GM12878 (cell line): ENCODE measurements around the gene RER1. TPM values are rescaled to one million over a fixed set of nuclear protein-coding genes. Genes with fewer than 3 reads are reported as not detected.

Source experiments
- ATAC-seq: fragments of 200-7000 bp; cut with Tn5 transposase; 3 replicates; pipeline ENCODE4 v1.9.1; 2020; ENCODE audit warnings: mild to moderate bottlenecking, moderate library complexity
- BruUV-seq: library from RNA; stranded (reverse); fragments of 400-500 nt; replicated peaks from 2 replicates; lab custom pipeline; 2021; lab: Mats Ljungman, UMichigan
- CTCF ChIA-PET: fragments of 300-600 bp; sonication (Branson Sonifier 250); formaldehyde crosslinking; extraction: SDS; loops from one replicate; lab custom pipeline; 2021; ENCODE audit warnings: inconsistent platforms; lab: Yijun Ruan, JAX
- POLR2A ChIA-PET: fragments of 350-600 bp; formaldehyde crosslinking; extraction: SDS; loops from one replicate; lab custom pipeline; 2021; ENCODE audit warnings: inconsistent platforms; lab: Charles Lee
- RAD21 ChIA-PET: fragments of 300-600 bp; sonication (Branson Sonifier 250); formaldehyde crosslinking; loops from one replicate; lab custom pipeline; 2023; ENCODE audit warnings: antibody characterized with exemption; ENCODE audit not compliant: unreplicated experiment; lab: Charles Lee
- SMC1A ChIA-PET: fragments of 300-600 bp; sonication (Branson Sonifier 250); formaldehyde crosslinking; loops from one replicate; lab custom pipeline; 2023; ENCODE audit not compliant: unreplicated experiment, uncharacterized antibody; lab: Charles Lee
- DNase-seq: peaks from one replicate; pipeline ENCODE4 v3.0.0-alpha.2; 2011; ENCODE audit warnings: low read depth, low spot score
- FAIRE-seq: peaks from 3 replicates; lab custom pipeline; 2011; peaks lifted over from hg19 to GRCh38; lab: Jason Lieb, UNC
- H2AFZ ChIP-seq: 2 replicates; pipeline ENCODE4 v1.6.0; 2011; ENCODE audit warnings: low read depth, low read length, control low read depth; ENCODE audit not compliant: control insufficient read depth
- H3K27ac ChIP-seq: 2 replicates; pipeline ENCODE4 v1.5.1; 2011; ENCODE audit warnings: control low read depth; ENCODE audit not compliant: control insufficient read depth, insufficient read depth
- H3K27me3 ChIP-seq, 2 experiments: replicated peaks in 1 of 2; 2 replicates each; pipeline versions ENCODE4 v1.6.0 to v1.6.1; 2011; ENCODE audit warnings: low read length in 1 of 2; ENCODE audit not compliant: control insufficient read depth in 2 of 2, insufficient read depth in 2 of 2
- H3K36me3 ChIP-seq, 2 experiments: 2 replicates each; pipeline ENCODE4 v1.5.1; 2011; ENCODE audit warnings: low read length in 1 of 2; ENCODE audit not compliant: control insufficient read depth in 2 of 2, insufficient read depth in 2 of 2
- H3K4me1 ChIP-seq: 2 replicates; pipeline ENCODE4 v1.6.1; 2011; ENCODE audit warnings: mild to moderate bottlenecking, low read length, moderate library complexity, mixed read lengths; ENCODE audit not compliant: control insufficient read depth, insufficient read depth
- H3K4me2 ChIP-seq: 2 replicates; pipeline ENCODE4 v1.6.0; 2011; ENCODE audit warnings: control low read depth; ENCODE audit not compliant: control insufficient read depth, insufficient read depth
- H3K4me3 ChIP-seq: fragments of 200-600 bp; sonication (generic); 2 replicates; pipeline ENCODE4 v1.5.1; 2016
- H3K79me2 ChIP-seq: 2 replicates; pipeline ENCODE4 v1.6.0; 2011; ENCODE audit warnings: low read length; ENCODE audit not compliant: control insufficient read depth, insufficient read depth
- H3K9ac ChIP-seq: 2 replicates; pipeline ENCODE4 v1.8.0; 2011; ENCODE audit warnings: low read length, control low read depth, mixed read lengths; ENCODE audit not compliant: control insufficient read depth, insufficient read depth
- H3K9me3 ChIP-seq: replicated peaks from 3 replicates; pipeline ENCODE4 v1.5.1; 2011; ENCODE audit warnings: mild to moderate bottlenecking, low read length; ENCODE audit not compliant: control insufficient read depth, insufficient read depth
- H4K20me1 ChIP-seq: 2 replicates; pipeline ENCODE4 v1.6.0; 2011; ENCODE audit not compliant: control insufficient read depth, insufficient read depth
- CHD2 ChIP-seq: IDR thresholded peaks from 2 replicates; pipeline ENCODE4 v1.6.1; 2011; ENCODE audit warnings: low read depth, low read length, improper control_type of control experiment, borderline replicate concordance
- HDAC2 ChIP-seq: fragments of 200-600 bp; sonication (generic); IDR thresholded peaks from 2 replicates; pipeline ENCODE4 v1.6.1; 2017
- HDAC6 ChIP-seq: fragments of 200-600 bp; sonication (generic); IDR thresholded peaks from one replicate; pipeline ENCODE4 v1.8.0; 2017; ENCODE audit warnings: antibody characterized with exemption; ENCODE audit not compliant: unreplicated experiment
- KLF5 ChIP-seq: fragments of 450-650 bp; IDR thresholded peaks from 2 replicates; pipeline ENCODE4 v1.6.1; 2014; ENCODE audit warnings: mild to moderate bottlenecking; ENCODE audit not compliant: partially characterized antibody
- POLR2A ChIP-seq: IDR thresholded peaks from 2 replicates; pipeline ENCODE4 v1.6.1; 2011; ENCODE audit warnings: low read depth, mild to moderate bottlenecking, low read length
- YBX1 ChIP-seq: fragments of 450-650 bp; IDR thresholded peaks from 2 replicates; pipeline ENCODE4 v1.6.1; 2016; ENCODE audit warnings: antibody characterized with exemption
- WGBS: methylation state at CpG from one replicate; pipeline ENCODE4 v1.1.6; 2016; ENCODE audit warnings: low lambda C conversion rate; ENCODE audit not compliant: insufficient replicate concordance, insufficient coverage; ENCODE audit errors: missing lambda C conversion rate; 5-methylcytosine and 5-hydroxymethylcytosine counted together
- in situ Hi-C: fragments of 300-500 bp; cut with MboI; formaldehyde crosslinking; loops from 9 replicates; pipeline ENCODE4 v1.14.3; 2018; ENCODE audit warnings: mixed read lengths
- intact Hi-C: fragments of 100-400 bp; cut with micrococcal nuclease; formaldehyde crosslinking; loops from one replicate; pipeline ENCODE4 v1.14.2; 2022; ENCODE audit not compliant: unreplicated experiment
- polyA plus RNA-seq, 11 experiments: library from polyadenylated mRNA; depleted of rRNA in 4 of 11; unstranded in 6 of 11; stranded (reverse) in 5 of 11; fragments of >200 nt; fragmentation: Nextera tagmentation in 4 of 11; fragmentation: Illumina TruSeq in 1 of 11; extraction: Ambion mirVana in 4 of 11; extraction: Trizol in 1 of 11; gene quantifications; 1 replicate in 1 of 11; 2 replicates in 10 of 11; pipeline versions ENCODE4 v1.2.1 to v1.2.3, GENCODE V29; 2011 to 2016; ENCODE audit warnings: inconsistent platforms in 2 of 11, missing spikeins in 2 of 11, low read depth in 1 of 11
- total RNA-seq, 4 experiments: library from RNA; depleted of rRNA in 3 of 4; stranded (reverse); fragments of >200 nt in 3 of 4; fragmentation: Illumina TruSeq in 1 of 4; extraction: Trizol in 1 of 4; gene quantifications; 2 replicates each; pipeline versions ENCODE4 v1.2.1 to v1.2.3, GENCODE V29; 2013 to 2021
- TF ChIP-seq, protein P1 (sequence below): fragments of 450-650 bp; IDR thresholded peaks from 2 replicates; pipeline ENCODE4 v1.6.1; 2018; ENCODE audit warnings: borderline replicate concordance, mild to moderate bottlenecking; ENCODE audit not compliant: partially characterized antibody
- TF ChIP-seq, protein P2 (sequence below): IDR thresholded peaks from 2 replicates; pipeline ENCODE4 v1.6.1; 2012; ENCODE audit warnings: mild to moderate bottlenecking, low read depth, low read length

The RER1 gene
- total and polyA plus RNA-seq, 10 of the 15 experiments (the other 5 are each of a cell fraction or from before 2014, with no cell fraction given): 29.2 to 274 (median 136) TPM

DNA sequence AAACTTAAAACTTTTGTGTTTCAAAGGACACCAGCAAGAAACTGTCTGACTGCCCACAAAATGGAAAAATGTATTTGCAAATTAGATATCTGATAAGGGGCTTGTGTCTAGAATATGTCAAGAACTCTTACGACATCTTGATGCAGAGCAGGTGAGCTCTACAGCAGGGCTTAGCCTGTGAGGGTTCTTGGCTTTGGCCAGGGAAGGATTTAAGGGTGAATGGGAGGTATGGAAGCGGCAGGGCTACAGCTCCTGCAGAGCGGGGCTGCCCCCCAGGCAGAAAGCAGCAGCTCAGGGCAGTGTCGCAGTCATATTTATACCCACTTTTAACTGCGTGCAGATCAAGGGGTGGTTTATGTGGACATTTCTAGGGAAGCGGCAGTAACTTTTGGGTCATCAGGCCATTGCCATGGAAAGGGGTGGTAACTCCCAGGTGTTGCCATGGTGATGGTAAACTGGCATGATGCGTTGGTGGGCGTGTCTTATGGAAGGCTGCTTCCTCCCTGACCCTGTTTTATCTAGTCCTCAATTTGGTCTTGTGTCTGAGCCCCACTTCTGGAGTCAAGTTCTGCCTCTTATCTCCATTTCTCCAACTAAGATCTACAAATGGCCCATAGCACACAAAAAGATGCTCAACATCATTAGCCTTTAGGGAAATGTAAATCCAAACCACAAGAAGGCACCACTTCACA lies 23.4 kb upstream of the RER1 start (continued):
- TF ChIP-seq HDAC2: no peak
- TF ChIP-seq, all 136 proteins: peak for 0

DNA sequence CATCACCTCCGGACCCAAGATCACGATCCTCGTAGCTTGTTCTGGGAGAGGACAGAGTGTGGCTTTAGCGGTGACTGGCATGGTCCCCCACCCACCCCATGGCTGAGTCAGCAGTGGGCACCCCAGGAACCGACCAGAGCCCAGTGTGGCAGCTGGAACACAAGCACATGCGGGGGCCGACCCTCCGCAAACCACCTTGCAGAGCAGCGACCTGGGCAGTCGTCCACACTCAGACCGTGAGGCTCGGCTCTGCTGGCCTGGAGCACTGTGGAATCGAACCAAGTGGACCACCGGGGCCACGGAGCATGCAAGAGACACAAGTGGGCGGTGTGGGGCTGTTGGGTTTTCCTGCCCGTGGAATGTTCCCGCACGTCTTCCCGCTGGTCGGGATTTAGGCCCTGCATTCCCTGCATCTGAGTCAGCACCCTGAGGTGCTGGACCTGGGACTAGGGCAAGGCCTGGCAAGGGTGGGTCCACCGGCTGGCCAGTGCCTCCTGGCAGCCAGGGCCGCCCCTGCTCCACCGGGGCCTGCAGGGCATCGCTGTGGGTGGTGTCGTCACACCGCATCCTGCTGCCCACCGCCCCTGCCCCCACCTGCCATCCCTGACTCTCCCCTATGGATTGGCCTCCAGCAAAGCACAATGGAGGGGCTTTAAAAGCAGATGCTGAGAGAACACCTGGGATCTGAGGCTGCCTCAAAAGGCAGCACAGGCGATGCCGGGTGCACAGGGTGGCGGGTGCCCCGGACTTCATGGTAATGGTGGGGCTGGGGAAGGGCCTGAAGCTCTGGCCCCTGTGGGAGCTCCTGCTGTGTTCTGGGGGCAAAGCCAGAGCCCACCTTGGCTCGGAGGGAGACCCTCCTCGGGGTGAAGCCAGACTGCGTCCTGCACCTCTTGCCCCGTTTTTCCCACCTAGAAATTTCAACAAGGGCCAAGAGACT lies 18.8 kb upstream of the RER1 start:
- Histone ChIP-seq H3K79me2 (no peaks in the 10 kb centered on the region), H3K27me3 (no peaks in the 10 kb centered on the region)
- TF ChIP-seq, protein P1, sequence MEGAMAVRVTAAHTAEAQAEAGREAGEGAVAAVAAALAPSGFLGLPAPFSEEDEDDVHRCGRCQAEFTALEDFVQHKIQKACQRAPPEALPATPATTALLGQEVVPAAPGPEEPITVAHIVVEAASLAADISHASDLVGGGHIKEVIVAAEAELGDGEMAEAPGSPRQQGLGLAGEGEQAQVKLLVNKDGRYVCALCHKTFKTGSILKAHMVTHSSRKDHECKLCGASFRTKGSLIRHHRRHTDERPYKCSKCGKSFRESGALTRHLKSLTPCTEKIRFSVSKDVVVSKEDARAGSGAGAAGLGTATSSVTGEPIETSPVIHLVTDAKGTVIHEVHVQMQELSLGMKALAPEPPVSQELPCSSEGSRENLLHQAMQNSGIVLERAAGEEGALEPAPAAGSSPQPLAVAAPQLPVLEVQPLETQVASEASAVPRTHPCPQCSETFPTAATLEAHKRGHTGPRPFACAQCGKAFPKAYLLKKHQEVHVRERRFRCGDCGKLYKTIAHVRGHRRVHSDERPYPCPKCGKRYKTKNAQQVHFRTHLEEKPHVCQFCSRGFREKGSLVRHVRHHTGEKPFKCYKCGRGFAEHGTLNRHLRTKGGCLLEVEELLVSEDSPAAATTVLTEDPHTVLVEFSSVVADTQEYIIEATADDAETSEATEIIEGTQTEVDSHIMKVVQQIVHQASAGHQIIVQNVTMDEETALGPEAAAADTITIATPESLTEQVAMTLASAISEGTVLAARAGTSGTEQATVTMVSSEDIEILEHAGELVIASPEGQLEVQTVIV: no peak
- TF ChIP-seq YBX1 (no peak), POLR2A (peak; percentile 16; the same call in 1 of the 2 replicates), HDAC6 (no peak), CHD2 (no peak), KLF5 (no peak)
- TF ChIP-seq, protein P2, sequence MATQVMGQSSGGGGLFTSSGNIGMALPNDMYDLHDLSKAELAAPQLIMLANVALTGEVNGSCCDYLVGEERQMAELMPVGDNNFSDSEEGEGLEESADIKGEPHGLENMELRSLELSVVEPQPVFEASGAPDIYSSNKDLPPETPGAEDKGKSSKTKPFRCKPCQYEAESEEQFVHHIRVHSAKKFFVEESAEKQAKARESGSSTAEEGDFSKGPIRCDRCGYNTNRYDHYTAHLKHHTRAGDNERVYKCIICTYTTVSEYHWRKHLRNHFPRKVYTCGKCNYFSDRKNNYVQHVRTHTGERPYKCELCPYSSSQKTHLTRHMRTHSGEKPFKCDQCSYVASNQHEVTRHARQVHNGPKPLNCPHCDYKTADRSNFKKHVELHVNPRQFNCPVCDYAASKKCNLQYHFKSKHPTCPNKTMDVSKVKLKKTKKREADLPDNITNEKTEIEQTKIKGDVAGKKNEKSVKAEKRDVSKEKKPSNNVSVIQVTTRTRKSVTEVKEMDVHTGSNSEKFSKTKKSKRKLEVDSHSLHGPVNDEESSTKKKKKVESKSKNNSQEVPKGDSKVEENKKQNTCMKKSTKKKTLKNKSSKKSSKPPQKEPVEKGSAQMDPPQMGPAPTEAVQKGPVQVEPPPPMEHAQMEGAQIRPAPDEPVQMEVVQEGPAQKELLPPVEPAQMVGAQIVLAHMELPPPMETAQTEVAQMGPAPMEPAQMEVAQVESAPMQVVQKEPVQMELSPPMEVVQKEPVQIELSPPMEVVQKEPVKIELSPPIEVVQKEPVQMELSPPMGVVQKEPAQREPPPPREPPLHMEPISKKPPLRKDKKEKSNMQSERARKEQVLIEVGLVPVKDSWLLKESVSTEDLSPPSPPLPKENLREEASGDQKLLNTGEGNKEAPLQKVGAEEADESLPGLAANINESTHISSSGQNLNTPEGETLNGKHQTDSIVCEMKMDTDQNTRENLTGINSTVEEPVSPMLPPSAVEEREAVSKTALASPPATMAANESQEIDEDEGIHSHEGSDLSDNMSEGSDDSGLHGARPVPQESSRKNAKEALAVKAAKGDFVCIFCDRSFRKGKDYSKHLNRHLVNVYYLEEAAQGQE: no peak
- TF ChIP-seq, all 136 proteins: peak for 1
- POLR2A ChIA-PET: no interaction called here
- H3K36me3 ChIP-seq: no peaks in the 10 kb centered on the region
- no peak overlapping the region for H3K9ac ChIP-seq
- intact Hi-C loops (no loop called here), in situ Hi-C loops (no loop called here)
- no peak overlapping the region for H3K4me3 ChIP-seq
- no peaks in the 10 kb centered on the region for H4K20me1 ChIP-seq
- no peaks in the 10 kb centered on the region for H3K4me1 ChIP-seq
- no peak overlapping the region for H3K4me2 ChIP-seq
- RAD21 ChIA-PET: no interaction called here
- no peak overlapping the region for H3K27ac ChIP-seq
- CTCF ChIA-PET: interaction anchor here (0.5 kb wide), 1 partner anchor 209 kb away, joined by 4 read pairs; no protein-coding TSS in a partner anchor
- DNase-seq (no peak), ATAC-seq (no peak), FAIRE-seq (no peak)
- BruUV-seq: no TSS peak
- WGBS: 45% methylated on average over 35 of the region's 36 CpGs
- H3K9me3 ChIP-seq: no peaks in the 10 kb centered on the region
- H2AFZ ChIP-seq: no peak overlapping the region
- SMC1A ChIA-PET: no interaction called here
